A549 (cell line): Measurements from ENCODE around the gene ACOT11. TPM values are rescaled to one million over a fixed set of nuclear protein-coding genes. Genes with fewer than 3 reads are reported as not detected.

Experiments
- ATAC-seq, 2 experiments: fragments of 200-7000 bp in 1 of 2; fragments of >200 bp in 1 of 2; cut with Nextera tagmentation in 1 of 2; cut with Tn5 transposase in 1 of 2; 3 replicates each; pipeline versions ENCODE4 v1.8.0 to v1.9.1; 2018 to 2020; ENCODE audit warnings: mild to moderate bottlenecking in 1 of 2, moderate library complexity in 1 of 2
- CTCF ChIA-PET: fragments of 300-600 bp; sonication (Branson Sonifier 250); formaldehyde crosslinking; extraction: SDS; loops from one replicate; lab custom pipeline; 2021; ENCODE audit warnings: antibody characterized with exemption, inconsistent platforms; lab: Yijun Ruan, JAX
- POLR2A ChIA-PET: fragments of 350-600 bp; formaldehyde crosslinking; extraction: SDS; loops from one replicate; lab custom pipeline; 2021; ENCODE audit warnings: antibody characterized with exemption, inconsistent platforms; lab: Yijun Ruan, JAX
- DNase-seq, 2 experiments: peaks; one replicate each; pipeline versions ENCODE4 v3.0.0 to v3.0.0-alpha.2; 2011 to 2016; ENCODE audit warnings: low read depth in 1 of 2, low spot score in 1 of 2
- FAIRE-seq: peaks from 2 replicates; lab custom pipeline; 2011; peaks lifted over from hg19 to GRCh38; lab: Jason Lieb, UNC
- H3K27ac ChIP-seq, 2 experiments: fragments of >200 bp; sonication (Bioruptor Twin); formaldehyde crosslinking; 3 replicates each; pipeline ENCODE4 v1.5.1; 2016 to 2017
- H3K4me1 ChIP-seq: fragments of >200 bp; sonication (Bioruptor Twin); formaldehyde crosslinking; 3 replicates; pipeline ENCODE4 v1.6.1; 2016
- H3K4me2 ChIP-seq: fragments of >200 bp; sonication (Bioruptor Twin); formaldehyde crosslinking; 3 replicates; pipeline ENCODE4 v1.6.1; 2016
- H3K4me3 ChIP-seq: fragments of >200 bp; sonication (Bioruptor Twin); formaldehyde crosslinking; 3 replicates; pipeline ENCODE4 v1.5.1; 2016
- H3K9me3 ChIP-seq: fragments of >200 bp; sonication (Bioruptor Twin); formaldehyde crosslinking; 3 replicates; pipeline ENCODE4 v1.6.1; 2016
- BCL3 ChIP-seq: fragments of >200 bp; sonication (Bioruptor Twin); formaldehyde crosslinking; IDR thresholded peaks from 3 replicates; pipeline ENCODE4 v1.6.1; 2016
- CBX8 ChIP-seq: fragments of 200-600 bp; sonication (generic); IDR thresholded peaks from 2 replicates; pipeline ENCODE4 v1.6.1; 2016
- ELK1 ChIP-seq: fragments of 150-350 bp; IDR thresholded peaks from 2 replicates; pipeline ENCODE4 v1.6.1; 2014; ENCODE audit warnings: low read depth, mild to moderate bottlenecking, low read length
- EP300 ChIP-seq, 2 experiments: fragments of >200 bp; sonication (Bioruptor Twin); formaldehyde crosslinking; IDR thresholded peaks; 2 replicates in 1 of 2; 3 replicates in 1 of 2; pipeline ENCODE4 v1.6.1; 2016 to 2017
- ESRRA ChIP-seq: fragments of 150-350 bp; IDR thresholded peaks from 2 replicates; pipeline ENCODE4 v1.6.1; 2014; ENCODE audit warnings: mild to moderate bottlenecking, low read length, borderline replicate concordance
- FOSL2 ChIP-seq, 2 experiments: fragments of 450-650 bp in 1 of 2; fragments of >200 bp in 1 of 2; sonication (Bioruptor Twin) in 1 of 2; formaldehyde crosslinking; IDR thresholded peaks; 2 replicates each; pipeline versions ENCODE4 v1.5.0 to v1.6.1; 2016 to 2020; ENCODE audit warnings: mild to moderate bottlenecking in 1 of 2, moderate library complexity in 1 of 2
- FOXS1 ChIP-seq: fragments of 250-450 bp; sonication (Bioruptor Pico); IDR thresholded peaks from 2 replicates; pipeline ENCODE4 v1.5.0; 2020; ENCODE audit warnings: mild to moderate bottlenecking, moderate library complexity
- GATA3 ChIP-seq: IDR thresholded peaks from 2 replicates; pipeline ENCODE4 v1.6.1; 2012; ENCODE audit warnings: borderline replicate concordance
- HDAC2 ChIP-seq: fragments of 200-600 bp; sonication (generic); IDR thresholded peaks from 2 replicates; pipeline ENCODE4 v1.6.1; 2016
- HOXA7 ChIP-seq: fragments of 250-450 bp; sonication (Bioruptor Pico); IDR thresholded peaks from 2 replicates; pipeline ENCODE4 v1.5.0; 2020; ENCODE audit warnings: mild to moderate bottlenecking, moderate library complexity
- KDM5A ChIP-seq: fragments of 200-600 bp; sonication (generic); IDR thresholded peaks from 2 replicates; pipeline ENCODE4 v1.6.1; 2016; ENCODE audit warnings: antibody characterized with exemption, mild to moderate bottlenecking
- MAX ChIP-seq: IDR thresholded peaks from 2 replicates; pipeline ENCODE4 v1.6.1; 2012
- MAZ ChIP-seq: fragments of 150-350 bp; IDR thresholded peaks from 2 replicates; pipeline ENCODE4 v1.6.1; 2014; ENCODE audit warnings: antibody characterized with exemption, low read depth, low read length, borderline replicate concordance
- MYC ChIP-seq: IDR thresholded peaks from 2 replicates; pipeline ENCODE4 v1.6.1; 2012; ENCODE audit warnings: mild to moderate bottlenecking, inconsistent platforms, low read length, improper control_type of control experiment, borderline replicate concordance
- NFE2L2 ChIP-seq: fragments of 150-350 bp; conservative IDR thresholded peaks from 2 replicates; pipeline ENCODE4 v1.6.1; 2014; ENCODE audit warnings: low read length
- NPAS2 ChIP-seq: fragments of 250-450 bp; sonication (Bioruptor Pico); IDR thresholded peaks from 2 replicates; pipeline ENCODE4 v1.8.0; 2022; ENCODE audit warnings: mild to moderate bottlenecking, moderate library complexity, borderline replicate concordance
- NR3C1 ChIP-seq: fragments of >200 bp; sonication (Bioruptor Twin); formaldehyde crosslinking; IDR thresholded peaks from 3 replicates; pipeline ENCODE4 v1.6.1; 2017
- PBX3 ChIP-seq: IDR thresholded peaks from 2 replicates; pipeline ENCODE4 v1.6.1; 2012
- POLR2AphosphoS2 ChIP-seq: conservative IDR thresholded peaks from 2 replicates; pipeline ENCODE4 v1.6.1; 2012; ENCODE audit warnings: low read length, improper control_type of control experiment, inconsistent platforms
- RAD21 ChIP-seq, 2 experiments: fragments of >200 bp in 1 of 2; sonication (Bioruptor Twin) in 1 of 2; formaldehyde crosslinking in 1 of 2; IDR thresholded peaks in 1 of 2; conservative IDR thresholded peaks in 1 of 2; 2 replicates in 1 of 2; 3 replicates in 1 of 2; pipeline ENCODE4 v1.6.1; 2012 to 2018; ENCODE audit warnings: inconsistent platforms in 1 of 2
- RCOR1 ChIP-seq: fragments of 150-350 bp; IDR thresholded peaks from 2 replicates; pipeline ENCODE4 v1.6.1; 2014; ENCODE audit warnings: antibody characterized with exemption, low read length, low read depth
- RFX5 ChIP-seq: fragments of 450-650 bp; IDR thresholded peaks from 2 replicates; pipeline ENCODE4 v1.7.1; 2014; ENCODE audit warnings: antibody characterized with exemption, mild to moderate bottlenecking, moderate library complexity
- RNF2 ChIP-seq: fragments of 200-600 bp; sonication (generic); IDR thresholded peaks from 2 replicates; pipeline ENCODE4 v1.6.1; 2016; ENCODE audit warnings: low read depth, mild to moderate bottlenecking, antibody characterized with exemption, moderate library complexity, borderline replicate concordance
- TFCP2L1 ChIP-seq: fragments of 250-450 bp; sonication (Bioruptor Pico); IDR thresholded peaks from 2 replicates; pipeline ENCODE4 v1.5.0; 2021; ENCODE audit warnings: mild to moderate bottlenecking
- ZNF302 ChIP-seq: fragments of 250-450 bp; sonication (Bioruptor Pico); IDR thresholded peaks from 2 replicates; pipeline ENCODE4 v1.9.0; 2021; ENCODE audit warnings: inconsistent platforms, mild to moderate bottlenecking, moderate library complexity
- WGBS: methylation state at CpG from one replicate; pipeline ENCODE4 v1.1.6; 2017; ENCODE audit errors: missing lambda C conversion rate; 5-methylcytosine and 5-hydroxymethylcytosine counted together
- polyA plus RNA-seq, 4 experiments: library from polyadenylated mRNA; depleted of rRNA in 3 of 4; stranded (reverse); fragments of >200 nt; fragmentation: RNase III in 1 of 4; extraction: RNeasy Plus Mini Kit Qiagen cat#74134 plus additional on column Dnase treatment in 1 of 4; gene quantifications; 2 replicates in 3 of 4; 3 replicates in 1 of 4; pipeline ENCODE4 v1.2.3, GENCODE V29; 2011 to 2017
- TF ChIP-seq, protein P1 (sequence below): fragments of 250-450 bp; sonication (Bioruptor Pico); IDR thresholded peaks from 2 replicates; pipeline ENCODE4 v1.5.0; 2021; ENCODE audit warnings: mild to moderate bottlenecking, moderate library complexity, borderline replicate concordance
- TF ChIP-seq, protein P2 (sequence below): fragments of >200 bp; sonication (Bioruptor Twin); formaldehyde crosslinking; IDR thresholded peaks from 3 replicates; pipeline ENCODE4 v1.5.1; 2016

ACOT11 gene
- polyA plus RNA-seq, 2 of the 4 experiments (the other 2 are of a cell fraction): 1.7 TPM

GRCh38 chr1:54584575-54584974 is 36.5 kb downstream of the ACOT11 start:
- ATAC-seq (no peak), FAIRE-seq (no peak), DNase-seq (no peak)
- H3K9me3 ChIP-seq: no peaks in the 10 kb centered on the region
- ChIA-PET POLR2A (no interaction called here), CTCF (interaction anchor here (1.0 kb wide), 1 partner anchor 10 kb away, joined by 3 read pairs; no protein-coding TSS in a partner anchor)
- TF ChIP-seq NR3C1: no peak
- no peak for TF ChIP-seq POLR2AphosphoS2
- no peak for TF ChIP-seq MAX
- TF ChIP-seq EP300 (IDR thresholded peaks at IDR 0.05): no peak
- TF ChIP-seq, protein P1, sequence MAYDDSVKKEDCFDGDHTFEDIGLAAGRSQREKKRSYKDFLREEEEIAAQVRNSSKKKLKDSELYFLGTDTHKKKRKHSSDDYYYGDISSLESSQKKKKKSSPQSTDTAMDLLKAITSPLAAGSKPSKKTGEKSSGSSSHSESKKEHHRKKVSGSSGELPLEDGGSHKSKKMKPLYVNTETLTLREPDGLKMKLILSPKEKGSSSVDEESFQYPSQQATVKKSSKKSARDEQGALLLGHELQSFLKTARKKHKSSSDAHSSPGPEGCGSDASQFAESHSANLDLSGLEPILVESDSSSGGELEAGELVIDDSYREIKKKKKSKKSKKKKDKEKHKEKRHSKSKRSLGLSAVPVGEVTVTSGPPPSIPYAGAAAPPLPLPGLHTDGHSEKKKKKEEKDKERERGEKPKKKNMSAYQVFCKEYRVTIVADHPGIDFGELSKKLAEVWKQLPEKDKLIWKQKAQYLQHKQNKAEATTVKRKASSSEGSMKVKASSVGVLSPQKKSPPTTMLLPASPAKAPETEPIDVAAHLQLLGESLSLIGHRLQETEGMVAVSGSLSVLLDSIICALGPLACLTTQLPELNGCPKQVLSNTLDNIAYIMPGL: no peak
- TF ChIP-seq HDAC2: no peak
- no peak for TF ChIP-seq MYC
- TF ChIP-seq RFX5: no peak
- no peak for TF ChIP-seq RCOR1
- no peak for TF ChIP-seq PBX3
- no peak for TF ChIP-seq RNF2
- no peak for TF ChIP-seq ELK1
- no peak overlapping the region for H3K4me2 ChIP-seq
- no peaks in the 10 kb centered on the region for H3K4me1 ChIP-seq
- H3K27ac ChIP-seq: no peak overlapping the region
- WGBS: 100% methylated on average over 1 of the region's 17 CpGs
- H3K4me3 ChIP-seq: no peak overlapping the region

DNA sequence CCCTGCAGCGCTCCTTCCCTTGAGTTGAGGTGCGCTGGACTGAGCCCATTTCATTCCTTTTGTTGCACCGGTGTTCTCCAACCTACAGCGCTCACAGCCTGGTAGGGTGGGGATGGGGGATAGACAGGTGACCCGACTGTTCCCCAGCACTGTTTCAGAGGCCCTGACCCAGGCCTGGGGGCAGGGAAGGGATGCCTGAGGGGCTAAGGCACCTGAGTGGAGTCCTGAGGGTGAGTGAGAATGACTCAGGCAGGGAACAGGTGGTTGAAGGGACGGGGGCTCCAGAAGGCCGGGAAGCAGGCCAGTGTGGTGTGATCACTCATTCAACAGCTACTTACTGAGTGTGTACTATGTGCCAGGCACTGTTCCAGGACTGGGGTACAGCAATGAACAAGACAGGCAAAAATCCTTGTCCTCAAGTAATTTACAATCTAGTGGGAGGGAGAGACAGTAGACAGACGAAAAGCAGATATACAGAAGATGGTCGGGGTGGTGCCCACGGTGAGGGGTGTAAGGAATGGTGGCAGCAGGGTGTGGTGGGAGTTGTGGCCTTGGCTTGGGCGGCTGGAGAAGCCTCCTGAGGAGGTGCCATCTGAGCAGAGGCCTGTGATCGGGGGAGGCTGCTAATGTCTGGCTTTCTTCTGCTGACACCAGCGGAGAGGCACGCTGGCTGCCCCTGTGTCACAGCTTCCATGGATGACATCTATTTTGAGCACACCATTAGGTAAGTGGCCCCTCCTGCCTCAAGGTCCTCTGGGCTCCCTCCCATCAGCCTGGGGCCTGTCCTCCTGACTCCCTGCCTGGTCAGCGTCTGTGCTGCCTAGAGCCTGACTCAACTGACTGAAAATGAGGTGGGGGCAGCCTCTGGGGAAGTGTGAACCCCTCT is 37.4 kb downstream of the ACOT11 start:
- ATAC-seq: no peak
- FAIRE-seq: no peak
- Histone ChIP-seq H3K27ac (no peak overlapping the region), H3K9me3 (no peaks in the 10 kb centered on the region), H3K4me1 (no peaks in the 10 kb centered on the region), H3K4me2 (no peak overlapping the region), H3K4me3 (no peak overlapping the region)
- CTCF ChIA-PET: interaction anchor here (0.7 to 1.0 kb wide), 3 partner anchors 9 to 13 kb away, joined by 3 read pairs; no protein-coding TSS in a partner anchor
- POLR2A ChIA-PET: no interaction called here
- 77% methylated on average over 11 of the region's 15 CpGs for WGBS
- no peak for DNase-seq
- TF ChIP-seq FOSL2 (IDR thresholded peaks at IDR 0.05): no peak
- TF ChIP-seq FOSL2 (CRISPR knock-in tag; IDR thresholded peaks at IDR 0.05): no peak
- no peak for TF ChIP-seq KDM5A
- TF ChIP-seq FOXS1 (CRISPR knock-in tag): no peak
- no peak for TF ChIP-seq CBX8
- TF ChIP-seq NPAS2 (CRISPR knock-in tag): no peak
- no peak for TF ChIP-seq ESRRA
- TF ChIP-seq NFE2L2: no peak
- no peak for TF ChIP-seq TFCP2L1 (CRISPR knock-in tag)
- TF ChIP-seq MAZ: no peak
- TF ChIP-seq ZNF302: no peak
- TF ChIP-seq ELK1: no peak
- TF ChIP-seq BCL3: no peak
- no peak for TF ChIP-seq GATA3
- no peak for TF ChIP-seq MYC
- no peak for TF ChIP-seq HOXA7 (CRISPR knock-in tag)
- TF ChIP-seq RAD21 (conservative IDR thresholded peaks at IDR 0.05 in 1 of 2, IDR thresholded peaks at IDR 0.05 in 1 of 2): no peak
- TF ChIP-seq, protein P2, sequence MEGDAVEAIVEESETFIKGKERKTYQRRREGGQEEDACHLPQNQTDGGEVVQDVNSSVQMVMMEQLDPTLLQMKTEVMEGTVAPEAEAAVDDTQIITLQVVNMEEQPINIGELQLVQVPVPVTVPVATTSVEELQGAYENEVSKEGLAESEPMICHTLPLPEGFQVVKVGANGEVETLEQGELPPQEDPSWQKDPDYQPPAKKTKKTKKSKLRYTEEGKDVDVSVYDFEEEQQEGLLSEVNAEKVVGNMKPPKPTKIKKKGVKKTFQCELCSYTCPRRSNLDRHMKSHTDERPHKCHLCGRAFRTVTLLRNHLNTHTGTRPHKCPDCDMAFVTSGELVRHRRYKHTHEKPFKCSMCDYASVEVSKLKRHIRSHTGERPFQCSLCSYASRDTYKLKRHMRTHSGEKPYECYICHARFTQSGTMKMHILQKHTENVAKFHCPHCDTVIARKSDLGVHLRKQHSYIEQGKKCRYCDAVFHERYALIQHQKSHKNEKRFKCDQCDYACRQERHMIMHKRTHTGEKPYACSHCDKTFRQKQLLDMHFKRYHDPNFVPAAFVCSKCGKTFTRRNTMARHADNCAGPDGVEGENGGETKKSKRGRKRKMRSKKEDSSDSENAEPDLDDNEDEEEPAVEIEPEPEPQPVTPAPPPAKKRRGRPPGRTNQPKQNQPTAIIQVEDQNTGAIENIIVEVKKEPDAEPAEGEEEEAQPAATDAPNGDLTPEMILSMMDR: no peak
